HG03558 (cell line): Measurements from ENCODE around the gene ZG16.
"Not testable (repeated sequence)": the region's sequence is repeated elsewhere in the genome, so short reads cannot be mapped to it uniquely, and the experiment has no call there.

Experiments
- ATAC-seq: cut with Tn5 transposase; IDR thresholded peaks from one replicate; pipeline ENCODE4 v1.9.1; 2021; ENCODE audit warnings: moderate number of reproducible peaks; ENCODE audit not compliant: unreplicated experiment; ENCODE audit errors: extremely low read depth

The ZG16 gene

GRCh38 chr16:29747947-29748759, 29.9 kb upstream of the ZG16 start:
- ATAC-seq, result no peak

GRCh38 chr16:29748760-29749149, 29.3 kb upstream of the ZG16 start:
- not testable (repeated sequence) for ATAC-seq

GRCh38 chr16:29753516-29753915, 24.5 kb upstream of the ZG16 start:
- no peak for ATAC-seq

GRCh38 chr16:29756654-29757053, 21.4 kb upstream of the ZG16 start:
- no peak for ATAC-seq

DNA sequence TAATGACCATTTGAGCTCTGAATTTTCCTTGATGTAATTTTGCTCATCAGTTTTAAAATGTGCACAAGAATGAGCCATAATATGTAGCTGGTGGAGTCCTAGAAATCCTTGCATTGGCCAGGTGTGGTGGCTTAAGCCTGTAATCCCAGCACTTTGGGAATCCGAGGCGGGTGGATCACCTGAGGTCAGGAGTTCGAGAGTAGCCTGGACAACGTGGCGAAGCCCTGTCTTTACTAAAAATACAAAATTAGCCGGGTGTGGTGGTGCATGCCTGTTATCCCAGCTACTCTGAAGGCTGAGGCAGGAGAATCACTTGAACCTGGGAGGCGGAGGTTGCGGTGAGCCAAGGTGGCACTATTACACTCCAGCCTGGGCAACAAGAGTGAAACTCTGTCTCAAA, 21.0 kb upstream of the ZG16 start:
- not testable (repeated sequence) for ATAC-seq

- ATAC-seq, result no peak
Measured at GRCh38 chr16:29757950-29758466, 20.0 kb upstream of the ZG16 start.

DNA sequence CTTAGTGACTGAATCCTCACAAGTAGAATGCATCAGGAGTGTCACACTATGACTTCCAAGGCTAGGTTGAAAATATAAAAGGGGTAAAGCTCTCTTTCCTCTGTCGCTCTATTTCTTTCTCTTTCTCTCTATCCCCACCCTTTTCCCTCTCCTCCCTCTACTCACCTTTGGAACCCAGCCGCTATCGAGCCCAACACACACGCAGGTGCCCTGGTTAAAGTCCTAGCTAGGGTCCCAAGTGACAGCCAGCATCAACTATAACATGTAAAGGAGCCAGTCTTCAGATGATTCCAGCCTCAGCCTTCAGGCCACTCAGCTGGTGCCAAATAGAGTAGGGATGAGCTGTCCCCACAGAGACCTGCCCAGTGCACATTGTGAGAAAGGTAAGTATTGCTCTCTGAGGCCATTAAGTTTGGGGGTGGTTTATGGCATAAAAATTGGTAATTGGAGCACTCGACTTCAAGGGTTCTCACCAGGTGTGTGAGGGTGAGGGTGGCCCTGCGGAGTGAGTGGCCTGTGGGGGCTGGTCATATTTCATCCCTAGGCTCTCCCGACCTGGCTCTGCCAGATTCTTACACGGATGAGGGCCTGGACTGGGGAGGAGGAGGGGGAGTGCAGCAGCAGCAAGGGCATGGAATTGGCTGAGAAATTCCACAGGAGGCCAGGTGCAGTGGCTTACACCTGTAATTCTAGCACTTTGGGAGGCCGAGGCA, 17.3 kb upstream of the ZG16 start:
- ATAC-seq, result no peak

- not testable (repeated sequence) for ATAC-seq
Measured at GRCh38 chr16:29761280-29761651, 16.8 kb upstream of the ZG16 start.

DNA sequence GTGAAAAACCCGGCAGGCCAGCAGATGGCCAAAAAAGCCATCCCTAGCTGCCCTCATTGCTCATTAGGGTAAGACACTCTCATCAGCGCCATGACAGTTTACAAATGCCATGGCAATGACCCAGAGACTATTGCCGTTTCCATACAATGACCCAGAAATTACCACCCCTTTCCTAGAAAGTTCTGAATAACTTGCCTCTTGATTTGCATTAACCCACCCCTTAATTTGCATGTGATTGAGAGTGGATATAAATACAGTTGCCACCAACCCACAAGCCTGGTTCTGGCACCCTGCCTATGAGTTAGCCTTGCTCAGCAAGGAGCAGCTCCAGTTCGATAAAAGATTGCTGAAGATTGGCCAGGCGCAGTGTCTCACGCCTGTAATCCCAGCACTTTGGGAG, 16.2 kb upstream of the ZG16 start:
- ATAC-seq, result no peak

DNA sequence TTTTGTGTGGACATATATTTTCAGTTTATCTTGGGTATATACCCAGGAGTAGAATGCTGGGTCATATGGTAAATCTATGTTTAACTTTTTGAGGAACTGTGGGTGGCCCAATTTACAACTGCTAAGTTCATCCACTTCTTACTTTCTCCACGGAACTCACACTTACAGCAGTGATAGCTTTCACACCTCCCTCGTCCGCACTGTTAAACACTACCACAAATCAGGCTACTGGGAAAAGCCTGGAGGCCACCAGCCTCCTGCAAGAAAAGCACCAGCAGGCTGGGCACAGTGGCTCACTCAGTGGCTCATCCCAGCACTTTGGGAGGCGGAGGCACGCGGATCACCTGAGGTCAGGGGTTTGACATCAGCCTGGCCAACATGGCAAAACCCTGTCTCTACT, 14.7 kb upstream of the ZG16 start:
- no peak for ATAC-seq

DNA sequence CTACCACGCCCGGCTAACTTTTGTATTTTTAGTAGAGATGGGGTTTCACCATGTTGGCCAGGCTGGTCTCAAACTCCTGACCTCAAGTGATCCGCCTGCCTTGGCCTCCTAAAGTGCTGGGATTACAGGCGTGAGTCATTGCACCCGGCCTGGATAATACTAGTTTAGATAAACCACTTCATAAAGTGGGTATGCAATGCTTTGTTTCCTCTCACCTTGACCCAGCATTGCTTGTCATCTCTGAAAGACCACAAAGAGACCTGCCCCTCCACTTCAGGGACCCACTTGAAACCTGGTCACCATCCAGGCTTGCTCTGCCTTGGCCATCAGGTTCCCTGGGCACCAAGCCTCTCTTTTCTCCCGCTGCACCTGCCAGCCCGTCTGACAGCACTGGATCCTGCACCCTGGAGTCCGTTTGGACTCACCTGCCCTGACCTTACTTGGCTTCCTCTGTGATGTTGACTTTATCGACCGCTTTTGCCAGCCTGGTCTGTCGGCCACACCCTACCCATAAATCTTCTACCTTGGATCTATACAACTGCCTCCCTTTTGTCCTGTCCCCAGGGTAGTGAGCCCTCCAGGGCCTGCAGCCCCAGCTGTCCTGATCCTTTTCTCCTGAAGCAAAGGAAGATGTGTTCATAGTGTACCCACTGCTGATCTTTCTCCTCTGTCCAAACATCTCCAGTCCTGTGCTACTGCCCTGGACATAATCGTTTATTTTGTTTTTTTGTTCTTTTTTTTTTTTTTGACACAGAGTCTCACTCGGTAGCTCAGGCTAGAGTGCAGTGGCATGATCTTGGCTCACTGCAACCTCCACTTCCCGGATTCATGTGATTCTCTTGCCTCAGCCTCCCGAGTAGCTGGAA, 12.7 kb upstream of the ZG16 start:
- ATAC-seq, result no peak

DNA sequence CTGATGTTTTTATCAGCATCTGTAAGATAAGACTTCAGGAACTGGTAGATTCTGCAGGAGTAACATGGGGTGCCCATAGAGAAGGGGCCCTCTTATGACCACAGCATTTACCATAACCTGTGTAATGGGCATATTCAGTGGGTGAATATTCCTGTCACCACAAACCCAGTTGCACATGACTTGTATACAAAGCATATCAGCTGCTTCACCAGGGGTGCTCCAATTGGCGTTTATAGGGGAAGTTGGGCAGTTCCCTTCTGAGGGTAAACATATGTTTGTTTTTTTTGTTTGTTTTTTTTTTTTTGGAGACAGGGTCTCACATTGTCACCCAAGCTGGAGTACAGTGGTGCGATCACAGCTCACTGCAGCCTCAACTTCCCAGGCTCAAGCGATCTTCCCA, 11.5 kb upstream of the ZG16 start:
- no peak for ATAC-seq

- ATAC-seq, result no peak
Measured at GRCh38 chr16:29767062-29767461, 11.0 kb upstream of the ZG16 start.

- ATAC-seq, result no peak
Measured at GRCh38 chr16:29769507-29769906, 8.5 kb upstream of the ZG16 start.

GRCh38 chr16:29770250-29770929, 7.7 kb upstream of the ZG16 start:
- no peak for ATAC-seq

DNA sequence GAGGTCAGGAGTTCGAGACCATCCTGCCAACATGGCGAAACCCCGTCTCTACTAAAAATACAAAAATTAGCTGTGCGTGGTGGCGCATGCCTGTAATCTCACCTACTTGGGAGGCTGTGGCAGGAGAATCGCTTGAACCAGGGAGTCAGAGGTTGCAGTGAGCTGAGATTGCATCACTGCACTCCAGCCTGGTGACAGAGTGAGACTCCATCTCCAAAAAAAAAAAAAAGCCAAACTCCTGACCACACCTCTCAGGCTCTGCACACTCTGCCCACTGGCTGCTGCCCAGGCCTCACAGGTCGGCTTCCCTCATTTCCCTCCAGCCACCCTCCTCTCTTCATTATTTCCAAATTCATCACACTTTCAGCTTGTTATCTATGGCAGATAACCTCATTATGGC, 5.7 kb upstream of the ZG16 start:
- ATAC-seq, result not testable (repeated sequence)

GRCh38 chr16:29774730-29775129, 3.3 kb upstream of the ZG16 start:
- no peak for ATAC-seq

DNA sequence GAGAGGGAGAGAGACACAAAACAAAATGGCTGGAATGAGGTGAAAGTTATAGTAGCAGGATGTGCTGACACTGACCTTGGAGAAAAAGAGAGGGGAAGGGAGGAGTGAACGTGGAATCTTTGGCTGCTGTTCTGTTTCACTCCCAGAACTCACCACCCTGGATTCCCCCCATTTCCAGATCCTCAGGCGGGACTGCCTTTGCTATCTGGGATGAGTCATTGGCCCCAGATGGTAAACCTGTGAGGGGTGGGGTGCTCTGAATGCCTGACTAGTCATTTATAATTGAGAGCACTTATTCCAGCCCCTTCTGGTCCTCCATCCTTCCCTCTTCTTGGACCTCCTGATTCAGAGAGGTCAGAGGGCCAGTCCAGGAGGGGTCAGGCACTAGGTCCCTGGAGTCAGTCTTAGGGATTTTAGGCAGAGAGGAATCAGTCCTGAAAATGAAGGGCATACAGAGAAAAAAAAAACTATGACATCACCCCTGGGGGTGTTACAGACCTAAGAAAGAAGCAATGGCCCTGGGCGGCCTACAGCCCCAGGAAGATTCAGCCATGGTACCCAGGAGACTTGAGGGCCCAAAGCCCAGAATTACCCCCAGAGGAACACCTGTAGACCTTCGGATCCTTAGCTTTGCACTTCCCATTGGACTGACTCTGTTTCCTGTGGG, 2.2 kb upstream of the ZG16 start:
- no peak for ATAC-seq

DNA sequence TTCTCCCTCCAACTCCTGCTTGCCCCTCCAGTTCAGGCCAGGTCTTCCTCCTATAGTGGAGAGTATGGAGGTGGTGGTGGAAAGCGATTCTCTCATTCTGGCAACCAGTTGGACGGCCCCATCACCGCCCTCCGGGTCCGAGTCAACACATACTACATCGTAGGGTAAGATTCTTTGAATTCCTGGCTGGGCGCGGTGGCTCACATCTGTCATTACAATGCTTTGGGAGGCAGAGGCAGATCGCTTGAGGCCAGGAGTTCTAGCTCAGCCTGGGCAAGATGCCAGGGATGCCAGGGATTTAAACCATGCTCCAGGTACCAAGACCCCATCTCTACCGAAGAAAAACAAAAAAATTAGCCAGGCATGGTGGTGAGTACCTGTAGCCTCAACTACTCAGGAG, 1.4 kb downstream of the ZG16 start:
- ATAC-seq, result no peak
